Sigmoid colon (tissue), 7 donors: ENCODE data around the gene FRMD1. TPM values are rescaled to one million over a fixed set of nuclear protein-coding genes. Genes with fewer than 3 reads are reported as not detected.

Source experiments
- DNase-seq: peaks from one replicate; pipeline ENCODE4 v3.0.0-alpha.2; 2019
- H3K27ac ChIP-seq, 4 donors: fragments of 200-600 bp; sonication (generic); one replicate each; pipeline ENCODE4 v1.5.1; 2016 to 2019; ENCODE audit warnings: mild to moderate bottlenecking in 1 of 4
- H3K27me3 ChIP-seq, 3 donors: fragments of 200-600 bp; sonication (generic); one replicate each; pipeline ENCODE4 v1.5.1; 2019; ENCODE audit warnings: mild to moderate bottlenecking in 1 of 3
- H3K36me3 ChIP-seq, 4 donors: fragments of 200-600 bp; sonication (generic); one replicate each; pipeline ENCODE4 v1.5.1; 2016 to 2019
- H3K4me1 ChIP-seq, 4 donors: fragments of 200-600 bp; sonication (generic); one replicate each; pipeline ENCODE4 v1.5.1; 2017 to 2019
- H3K4me3 ChIP-seq, 4 donors: fragments of 200-600 bp; sonication (generic); one replicate each; pipeline ENCODE4 v1.5.1; 2017 to 2019; ENCODE audit warnings: mild to moderate bottlenecking in 2 of 4, moderate library complexity in 1 of 4
- H3K9me3 ChIP-seq, 4 donors: fragments of 200-600 bp in 3 of 4; sonication (generic) in 3 of 4; one replicate each; pipeline versions ENCODE4 v1.5.1 to v1.6.1; 2013 to 2019
- EP300 ChIP-seq, 4 donors: sonication (generic); formaldehyde crosslinking; IDR thresholded peaks; one replicate each; pipeline ENCODE4 v1.6.1; 2017; ENCODE audit warnings: antibody characterized with exemption in 4 of 4
- POLR2A ChIP-seq, 2 donors: fragments of 450-650 bp; IDR thresholded peaks; one replicate each; pipeline ENCODE4 v1.6.1; 2016; ENCODE audit warnings: antibody characterized with exemption in 2 of 2, mild to moderate bottlenecking in 2 of 2, moderate library complexity in 2 of 2
- POLR2AphosphoS5 ChIP-seq, 4 donors: sonication (generic); formaldehyde crosslinking; IDR thresholded peaks; one replicate each; pipeline ENCODE4 v1.6.1; 2017; ENCODE audit warnings: antibody characterized with exemption in 4 of 4
- WGBS, 2 donors: extraction: QIAGEN DNeasy Blood & Tissue Kit; methylation state at CpG; one replicate each; pipeline ENCODE4 v1.1.7; 2013; 5-methylcytosine and 5-hydroxymethylcytosine counted together
- intact Hi-C: fragments of 100-400 bp; cut with DNase I; formaldehyde crosslinking; loops from one replicate; pipeline ENCODE4 v1.15.1; 2023
- polyA plus RNA-seq, 3 donors: library from polyadenylated mRNA; stranded (reverse); fragments of 200-250 nt; gene quantifications; one replicate each; pipeline ENCODE4 v1.2.3, GENCODE V29; 2013
- total RNA-seq, 4 donors: library from RNA; depleted of rRNA; stranded (reverse); fragments of >200 nt; gene quantifications; one replicate each; pipeline ENCODE4 v1.1.0, GENCODE V29; 2016
- TF ChIP-seq, protein P1 (sequence below), 4 experiments: fragments of 450-650 bp in 3 of 4; fragments of 200-600 bp in 1 of 4; IDR thresholded peaks; one replicate each; pipeline ENCODE4 v1.5.1; 2016 to 2019; ENCODE audit warnings: antibody characterized with exemption in 4 of 4, mild to moderate bottlenecking in 3 of 4, moderate library complexity in 2 of 4
- donor health status: healthy with polysubstance abuse.
- donor health status: Bipolar disorder and iron deficiency.
- donor health status: healthy.

Gene FRMD1
- total and polyA plus RNA-seq, 7 donors, result 0.36 to 12.0 (median 4.2) TPM; not detected in 2

DNA sequence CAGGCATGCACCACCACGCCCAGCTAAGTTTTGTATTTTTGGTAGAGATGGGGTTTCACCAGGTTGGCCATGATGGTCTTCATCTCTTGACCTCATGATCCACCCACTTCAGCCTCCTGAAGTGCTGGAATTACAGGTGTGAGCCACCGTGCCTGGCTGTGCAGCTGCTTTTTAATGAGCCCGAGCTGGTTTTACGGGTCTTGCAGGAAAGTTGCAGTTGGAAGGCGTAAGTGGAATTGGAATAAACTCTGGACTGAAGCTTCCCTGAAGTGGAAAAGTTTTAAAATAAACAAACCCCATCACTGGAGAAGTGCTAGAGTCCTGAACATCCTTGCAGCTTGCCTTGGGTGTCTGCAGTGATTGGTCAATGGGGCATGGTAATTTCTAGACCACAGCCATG lies 41.2 kb downstream of the FRMD1 start:
- no peak for TF ChIP-seq EP300 (IDR thresholded peaks at IDR 0.05)
- TF ChIP-seq, protein P1, sequence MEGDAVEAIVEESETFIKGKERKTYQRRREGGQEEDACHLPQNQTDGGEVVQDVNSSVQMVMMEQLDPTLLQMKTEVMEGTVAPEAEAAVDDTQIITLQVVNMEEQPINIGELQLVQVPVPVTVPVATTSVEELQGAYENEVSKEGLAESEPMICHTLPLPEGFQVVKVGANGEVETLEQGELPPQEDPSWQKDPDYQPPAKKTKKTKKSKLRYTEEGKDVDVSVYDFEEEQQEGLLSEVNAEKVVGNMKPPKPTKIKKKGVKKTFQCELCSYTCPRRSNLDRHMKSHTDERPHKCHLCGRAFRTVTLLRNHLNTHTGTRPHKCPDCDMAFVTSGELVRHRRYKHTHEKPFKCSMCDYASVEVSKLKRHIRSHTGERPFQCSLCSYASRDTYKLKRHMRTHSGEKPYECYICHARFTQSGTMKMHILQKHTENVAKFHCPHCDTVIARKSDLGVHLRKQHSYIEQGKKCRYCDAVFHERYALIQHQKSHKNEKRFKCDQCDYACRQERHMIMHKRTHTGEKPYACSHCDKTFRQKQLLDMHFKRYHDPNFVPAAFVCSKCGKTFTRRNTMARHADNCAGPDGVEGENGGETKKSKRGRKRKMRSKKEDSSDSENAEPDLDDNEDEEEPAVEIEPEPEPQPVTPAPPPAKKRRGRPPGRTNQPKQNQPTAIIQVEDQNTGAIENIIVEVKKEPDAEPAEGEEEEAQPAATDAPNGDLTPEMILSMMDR (IDR thresholded peaks at IDR 0.05), result no peak
- no peak for TF ChIP-seq POLR2A (IDR thresholded peaks at IDR 0.05)
- no peak for TF ChIP-seq POLR2AphosphoS5 (IDR thresholded peaks at IDR 0.05)

DNA sequence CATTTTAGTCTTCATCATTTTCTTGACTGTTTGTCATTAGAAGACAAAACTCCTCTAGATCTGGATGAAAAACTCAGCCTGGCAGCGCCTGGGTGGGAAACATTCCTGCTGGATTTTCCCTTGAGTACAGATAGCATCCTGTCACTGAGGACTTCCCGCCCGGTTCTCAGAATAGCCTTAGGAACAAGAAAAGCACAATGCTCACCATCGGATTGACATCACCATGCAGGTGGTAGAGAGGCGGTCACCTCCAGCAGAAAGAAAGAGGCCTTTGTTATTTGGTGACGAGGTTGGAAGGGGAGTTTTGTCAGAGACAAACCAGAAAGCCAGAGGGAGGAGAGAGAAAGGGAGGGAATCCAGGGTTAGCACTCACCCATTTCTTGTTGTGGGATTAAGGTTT lies 41.8 kb downstream of the FRMD1 start:
- H3K36me3 ChIP-seq, result no peaks in the 10 kb centered on the region
- H3K4me1 ChIP-seq, result peaks cover 0 to 9% (median 2%) of the 10 kb centered on the region in 4 donors
- no peak overlapping the region for H3K4me3 ChIP-seq
- intact Hi-C loops, result no loop called here
- DNase-seq, result no peak
- peaks cover 0 to 4% (median 2%) of the 10 kb centered on the region in 4 donors for H3K9me3 ChIP-seq
- H3K27me3 ChIP-seq, result no peaks in the 10 kb centered on the region
- peak overlapping the region in 1 of 4 donors; percentile 72 for H3K27ac ChIP-seq
- WGBS, 2 donors, result 70 to 84% methylated on average over 6 of the region's 6 CpGs
- TF ChIP-seq EP300 (IDR thresholded peaks at IDR 0.05) (peak in 1 of 4 donors; percentile 30), POLR2A (IDR thresholded peaks at IDR 0.05) (no peak), POLR2AphosphoS5 (IDR thresholded peaks at IDR 0.05) (peak in 1 of 4 donors; percentile 28)
- TF ChIP-seq, protein P1 (IDR thresholded peaks at IDR 0.05), result no peak

More for the DNA sequence above, 41.2 kb downstream of the FRMD1 start:
- Histone ChIP-seq H3K9me3 (peaks cover 0 to 4% (median 2%) of the 10 kb centered on the region in 4 donors), H3K27ac (peak overlapping the region in 1 of 4 donors; percentile 27), H3K4me3 (no peak overlapping the region), H3K27me3 (no peaks in the 10 kb centered on the region), H3K4me1 (peaks cover 0 to 9% (median 2%) of the 10 kb centered on the region in 4 donors), H3K36me3 (no peaks in the 10 kb centered on the region)
- no peak for DNase-seq
- 34 to 54% methylated on average over 5 of the region's 5 CpGs for WGBS, 2 donors
- intact Hi-C loops, result no loop called here

DNA sequence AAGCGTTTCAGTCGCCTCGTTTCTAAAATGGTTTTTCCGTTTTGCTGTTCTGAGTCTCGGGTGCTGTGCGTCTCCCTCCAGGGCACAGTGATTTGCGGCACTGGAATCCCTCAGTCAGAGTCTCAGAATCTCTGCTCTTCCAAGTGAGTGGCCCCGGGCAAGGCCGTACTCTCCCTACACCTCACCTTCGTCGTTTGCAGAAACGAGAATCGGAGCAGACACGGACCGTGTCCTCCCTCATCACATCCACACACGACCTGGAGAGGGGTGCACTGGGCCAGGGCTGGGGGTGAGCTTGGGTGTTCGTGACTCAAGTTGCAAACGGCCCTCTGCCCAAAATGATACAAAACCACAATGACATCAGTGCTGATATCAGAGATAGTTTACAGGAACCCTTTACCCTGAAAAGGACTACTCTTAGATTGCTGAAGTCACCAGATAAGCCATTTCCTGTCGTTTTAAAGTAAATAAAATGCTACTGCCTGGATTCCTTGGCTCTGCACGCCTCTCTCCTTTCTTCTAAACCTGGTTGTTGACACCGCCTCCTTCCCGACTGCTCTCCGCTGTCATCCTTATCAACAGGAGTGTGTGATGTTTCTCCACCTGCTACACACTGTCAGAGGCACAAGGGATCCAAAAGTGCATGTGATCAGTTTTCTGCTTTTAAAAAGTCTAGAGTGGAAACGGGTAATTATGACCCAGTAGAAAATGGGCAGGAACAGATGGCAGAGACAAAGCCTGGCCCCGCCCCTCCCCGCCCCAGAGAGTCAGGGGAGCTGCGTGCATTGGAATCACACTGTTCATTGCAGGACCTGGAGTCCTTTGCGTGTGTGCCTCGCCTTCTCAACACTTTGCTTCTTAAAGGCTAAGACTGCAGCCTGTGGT lies 43.1 kb downstream of the FRMD1 start:
- H3K27me3 ChIP-seq, result no peaks in the 10 kb centered on the region
- H3K4me1 ChIP-seq, result peaks cover 0 to 9% (median 2%) of the 10 kb centered on the region in 4 donors
- no peak for TF ChIP-seq POLR2A (IDR thresholded peaks at IDR 0.05)
- TF ChIP-seq EP300 (IDR thresholded peaks at IDR 0.05), result no peak
- peak in 1 of 4 donors; percentile 19 for TF ChIP-seq POLR2AphosphoS5 (IDR thresholded peaks at IDR 0.05)
- TF ChIP-seq, protein P1 (IDR thresholded peaks at IDR 0.05), result no peak
- no peaks in the 10 kb centered on the region for H3K36me3 ChIP-seq
- peaks cover 0 to 4% (median 2%) of the 10 kb centered on the region in 4 donors for H3K9me3 ChIP-seq
- 14 to 36% methylated on average over 29 of the region's 29 CpGs for WGBS, 2 donors
- intact Hi-C loops, result no loop called here
- peak overlapping the region; percentile 30 to 72 (median 70) for H3K27ac ChIP-seq
- DNase-seq, result no peak
- H3K4me3 ChIP-seq, result peak overlapping the region; percentile 22 to 46 (median 38)

DNA sequence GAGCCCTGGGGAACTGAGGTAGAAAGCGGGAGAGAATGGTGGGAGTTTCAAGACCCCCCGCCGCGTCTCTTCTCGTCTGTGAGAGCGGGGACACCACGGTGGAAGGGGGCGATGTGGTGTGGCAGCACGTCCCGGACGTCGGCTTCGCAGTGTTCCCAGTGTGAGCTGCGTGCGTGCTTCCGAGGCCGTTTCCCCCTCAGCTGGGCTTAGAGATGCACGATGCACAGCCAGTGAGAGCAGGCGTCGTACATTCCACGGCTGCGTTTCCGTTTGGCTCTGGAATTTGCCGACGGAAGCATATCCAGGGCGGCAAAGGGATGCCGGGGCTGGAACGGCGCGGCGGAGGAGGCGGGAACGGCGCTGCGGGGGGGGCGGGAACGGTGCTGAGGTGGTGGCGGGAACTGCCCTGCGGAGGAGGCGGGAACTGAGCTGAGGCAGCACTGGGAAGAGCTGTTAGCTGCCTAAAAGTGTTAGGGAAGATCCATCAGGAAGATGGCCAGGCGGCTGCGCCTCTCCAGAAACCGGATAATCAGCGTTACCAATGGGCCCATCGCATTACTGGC lies 43.8 kb downstream of the FRMD1 start:
- Histone ChIP-seq H3K27me3 (no peaks in the 10 kb centered on the region), H3K9me3 (peaks cover 0 to 4% (median 2%) of the 10 kb centered on the region in 4 donors), H3K4me3 (peak overlapping the region; percentile 22 to 46 (median 38)), H3K27ac (peak overlapping the region; percentile 30 to 72 (median 70)), H3K36me3 (no peaks in the 10 kb centered on the region), H3K4me1 (peaks cover 0 to 9% (median 2%) of the 10 kb centered on the region in 4 donors)
- 18 to 35% methylated on average over 45 of the region's 45 CpGs for WGBS, 2 donors
- TF ChIP-seq EP300 (IDR thresholded peaks at IDR 0.05) (peak in 1 of 4 donors; percentile 55), POLR2AphosphoS5 (IDR thresholded peaks at IDR 0.05) (peak in 2 of 4 donors; percentile 33 to 34), POLR2A (IDR thresholded peaks at IDR 0.05) (no peak)
- TF ChIP-seq, protein P1 (IDR thresholded peaks at IDR 0.05), result no peak
- intact Hi-C loops, result no loop called here
- peak; percentile 81 for DNase-seq
